GM21786 (cell line): Measurements from ENCODE around the gene SHISAL1.

Experiments
- ATAC-seq: cut with Tn5 transposase; IDR thresholded peaks from one replicate; pipeline ENCODE4 v1.9.1; 2021; ENCODE audit not compliant: unreplicated experiment

The SHISAL1 gene

GRCh38 chr22:44344407-44344806, 31.7 kb upstream of the SHISAL1 start:
- no peak for ATAC-seq

DNA sequence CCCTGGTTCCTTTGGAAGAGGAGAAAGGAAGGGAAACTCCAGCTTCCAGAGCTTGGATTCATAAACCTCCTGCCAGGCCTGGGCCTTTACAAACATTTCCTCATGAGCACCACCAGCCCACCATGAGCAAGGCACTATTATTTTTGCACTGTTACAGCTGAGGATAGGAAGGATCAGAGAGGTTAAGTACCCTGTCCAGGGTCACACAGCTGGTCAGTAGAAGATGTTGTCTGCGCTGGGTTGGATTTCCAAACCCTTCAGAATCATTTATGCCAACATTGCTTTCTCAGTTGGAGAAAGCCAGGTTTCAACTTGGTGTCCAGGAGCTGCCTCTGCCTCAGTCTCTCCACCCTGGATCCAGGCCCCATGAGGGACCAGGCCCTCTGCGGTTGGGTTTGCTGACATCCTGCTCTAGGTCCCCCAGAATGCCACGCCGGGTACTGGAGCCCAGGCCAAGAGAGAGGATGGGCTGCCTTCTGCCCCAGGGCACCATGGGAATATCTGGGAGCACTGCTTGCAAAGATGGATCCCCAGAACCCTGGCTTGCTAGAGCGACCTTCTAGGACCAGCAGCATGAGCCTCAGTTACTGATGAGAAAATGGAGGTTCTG, 29.7 kb upstream of the SHISAL1 start:
- ATAC-seq, result no peak

GRCh38 chr22:44341431-44342346, 28.9 kb upstream of the SHISAL1 start:
- ATAC-seq, result no peak

DNA sequence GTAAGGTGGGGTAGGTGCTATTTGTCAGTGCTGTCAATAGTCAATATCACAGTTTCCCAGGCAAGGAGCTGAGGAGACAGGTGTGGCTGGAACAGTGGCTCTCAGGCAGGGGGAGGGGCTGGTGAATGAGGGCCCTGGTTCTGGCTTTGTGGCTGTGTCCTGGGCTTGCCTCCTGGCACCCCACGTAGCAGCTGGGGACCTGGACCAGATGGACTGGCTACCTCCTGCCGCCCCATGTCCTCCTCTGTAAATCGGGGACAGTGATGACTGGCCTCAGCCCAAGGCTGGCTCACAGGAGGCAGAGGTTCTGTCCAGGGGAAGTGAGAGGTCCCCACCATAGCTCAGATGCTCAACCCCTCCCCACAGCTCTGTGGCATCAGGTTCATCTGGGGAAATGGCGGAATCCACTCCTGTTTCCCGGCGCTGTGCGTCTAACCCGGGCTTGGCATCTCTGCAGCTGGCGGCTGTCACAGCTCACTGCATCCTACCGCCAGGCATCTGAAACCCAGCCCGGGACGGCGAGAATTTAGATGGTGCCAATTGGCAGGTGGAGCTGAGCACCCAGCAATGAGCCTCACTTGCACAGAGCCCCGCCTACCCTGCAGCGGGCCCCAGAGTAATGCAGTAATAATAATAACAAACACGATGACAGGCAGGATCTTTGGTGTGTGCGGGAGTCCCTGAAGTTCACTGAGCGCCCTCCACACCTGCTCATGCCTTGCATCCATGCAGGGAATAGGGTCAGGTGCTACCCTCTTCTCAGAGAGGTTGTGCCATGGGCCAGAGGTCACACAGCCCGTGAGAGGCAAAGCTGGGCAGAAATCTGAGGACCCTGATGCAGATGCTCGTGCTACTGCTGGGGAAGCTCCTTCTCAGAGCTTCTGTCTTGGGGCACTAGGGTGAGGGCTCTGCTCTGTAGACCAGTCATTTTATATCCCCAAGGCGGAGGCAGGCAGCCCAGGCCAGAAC, 27.8 kb upstream of the SHISAL1 start:
- ATAC-seq, result no peak

DNA sequence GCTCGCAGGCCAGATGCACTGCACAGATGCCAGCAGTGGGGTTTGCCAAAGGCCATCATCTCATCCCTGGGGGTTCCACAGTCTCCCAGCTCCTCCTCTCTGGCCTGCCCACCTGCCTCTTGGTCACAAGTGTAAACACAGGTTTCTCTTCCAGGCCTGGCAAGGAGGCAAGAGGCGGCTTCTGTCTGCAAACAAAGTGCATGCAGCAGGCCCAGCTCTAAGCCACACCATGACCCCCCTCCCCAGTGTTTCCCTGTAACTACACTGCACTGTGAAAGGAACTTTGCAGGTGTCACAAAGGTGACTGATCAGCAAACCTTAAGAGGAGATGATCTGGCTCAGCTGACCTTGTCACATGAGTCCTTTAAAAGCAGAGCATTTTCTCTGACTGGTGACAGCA, 26.2 kb upstream of the SHISAL1 start:
- no peak for ATAC-seq

- ATAC-seq, result no peak
These were observed 25.5 kb upstream of the SHISAL1 start for GRCh38 chr22:44338177-44338810.

- ATAC-seq, result no peak
These were observed 24.9 kb upstream of the SHISAL1 start for GRCh38 chr22:44337678-44338004.

DNA sequence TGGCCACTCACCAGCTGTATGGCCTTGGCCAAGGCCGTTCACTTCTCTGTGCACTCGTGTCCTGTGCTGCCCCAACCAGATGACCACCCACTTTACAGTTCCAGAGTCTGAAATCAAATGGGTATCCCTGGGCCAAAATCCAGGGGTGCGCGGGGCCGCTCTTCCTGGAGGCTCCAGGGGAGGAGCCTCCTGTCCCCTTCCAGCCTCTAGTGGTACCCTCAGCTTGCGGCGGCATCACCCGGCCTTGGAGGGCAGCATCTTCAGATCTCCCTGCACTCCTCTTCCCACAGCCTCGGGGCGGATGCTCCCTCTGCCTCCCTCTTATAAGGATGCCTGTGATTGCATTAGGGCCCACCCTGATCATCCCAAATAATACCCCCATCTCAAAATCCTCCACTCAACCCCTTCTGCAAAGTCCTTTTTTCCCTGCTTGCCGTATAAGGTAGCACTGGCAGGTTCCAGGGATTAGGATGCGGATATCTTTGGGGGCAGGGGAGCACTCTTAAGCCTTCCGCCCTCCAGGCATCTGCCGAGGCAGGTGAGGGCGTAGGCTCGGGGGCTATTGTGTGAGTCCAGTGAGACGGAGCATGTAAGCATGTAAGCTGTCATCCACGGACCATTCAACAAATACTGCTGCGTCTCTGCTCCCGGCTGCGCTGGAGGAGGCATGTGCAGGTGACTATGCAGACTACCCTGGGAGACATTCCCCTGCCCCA, 24.4 kb upstream of the SHISAL1 start:
- no peak for ATAC-seq

- no peak for ATAC-seq
These were observed 23.4 kb upstream of the SHISAL1 start for GRCh38 chr22:44335903-44336803.

GRCh38 chr22:44335066-44335839, 22.5 kb upstream of the SHISAL1 start:
- ATAC-seq, result no peak

- no peak for ATAC-seq
These were observed 21.3 kb upstream of the SHISAL1 start for GRCh38 chr22:44333847-44334635.

- ATAC-seq, result no peak
These were observed 20.2 kb upstream of the SHISAL1 start for GRCh38 chr22:44332946-44333345.

DNA sequence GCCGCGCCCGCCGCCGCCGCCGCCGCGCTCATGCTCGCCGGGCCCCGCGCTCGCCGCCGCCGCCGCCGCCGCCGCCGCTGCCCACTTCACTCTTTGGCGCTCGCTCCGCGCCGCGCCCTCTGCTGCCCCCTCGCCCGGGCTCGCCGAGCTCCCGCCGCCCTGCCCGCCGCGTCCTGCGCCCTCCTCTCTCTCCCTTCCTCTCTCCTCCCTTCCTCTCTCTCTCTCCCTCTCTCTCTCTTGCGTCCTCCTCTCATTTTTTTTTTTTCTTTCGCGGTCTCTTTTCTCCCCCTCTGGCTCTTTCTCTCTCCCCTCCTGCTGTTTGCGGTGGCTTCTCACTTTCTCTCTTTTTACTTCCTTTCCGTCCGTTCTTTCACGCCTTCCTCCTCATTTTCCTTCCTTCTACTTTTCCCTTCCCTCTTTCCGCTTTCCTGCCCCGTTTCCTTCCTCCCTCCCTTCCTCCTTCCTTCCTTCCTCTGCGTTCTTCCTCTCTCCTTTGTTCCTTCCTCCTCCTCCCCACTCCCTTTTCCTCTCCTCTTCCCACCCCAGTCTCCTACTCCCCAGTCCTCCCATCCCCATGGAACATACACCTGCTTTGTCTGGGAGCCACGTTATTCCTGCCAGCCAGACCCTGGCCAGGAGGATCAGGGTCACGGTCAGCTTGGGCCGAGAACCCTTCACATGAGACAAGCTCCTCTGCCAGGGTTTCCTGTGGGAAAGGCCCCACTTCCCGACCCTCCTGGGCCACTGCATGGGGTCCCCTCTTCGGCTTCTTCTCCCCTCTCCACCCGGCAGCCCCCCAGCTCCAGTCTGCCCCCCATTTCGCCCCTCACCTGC, 19.3 kb upstream of the SHISAL1 start:
- ATAC-seq, result no peak

DNA sequence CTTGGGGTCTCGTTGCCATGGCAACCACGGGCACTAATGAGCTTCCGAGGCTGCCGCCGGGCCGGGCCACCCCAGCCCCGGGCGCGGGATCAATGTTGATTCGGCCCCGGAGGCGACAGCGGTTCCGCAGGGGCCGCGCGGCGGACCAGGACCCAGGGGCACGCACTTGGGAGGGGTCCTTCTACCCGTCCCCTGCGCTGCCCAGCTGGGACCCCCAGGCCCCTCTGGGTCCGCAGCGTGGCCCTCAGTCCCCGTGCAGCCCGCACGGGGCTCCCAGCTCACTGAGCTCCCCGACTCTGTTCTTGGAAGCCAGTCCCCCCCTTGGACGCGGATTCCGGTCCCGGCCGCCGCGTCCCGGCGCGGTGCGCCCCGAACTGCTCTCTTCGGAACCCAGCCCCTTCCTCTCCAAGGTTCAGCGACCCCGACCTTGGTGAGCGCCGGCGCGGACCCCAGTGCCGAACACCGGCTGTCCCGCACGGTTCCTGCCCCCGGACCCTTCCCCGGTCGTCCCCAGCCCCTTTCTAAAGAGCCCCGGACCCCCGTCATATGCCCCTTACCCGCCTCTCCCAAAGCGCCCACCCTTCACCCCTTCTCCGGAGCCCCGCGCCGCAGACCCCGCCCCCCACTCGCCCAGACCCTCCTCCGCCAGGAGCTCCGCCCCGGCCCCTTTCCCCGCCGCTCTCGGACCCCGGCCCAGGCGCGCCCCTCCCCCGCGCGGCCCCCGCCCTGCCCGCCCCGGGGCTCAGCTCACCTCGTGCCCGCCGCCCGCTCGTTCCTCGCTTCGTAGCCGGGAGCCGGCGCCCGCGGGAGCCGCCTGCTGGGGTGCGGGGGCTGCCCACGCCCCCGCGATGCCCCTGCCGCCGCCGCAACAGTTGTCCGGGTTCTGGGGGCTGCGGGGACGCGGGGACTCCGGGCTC, 18.3 kb upstream of the SHISAL1 start:
- ATAC-seq, result no peak

- ATAC-seq, result no peak
These were observed 17.5 kb upstream of the SHISAL1 start for GRCh38 chr22:44330188-44330743.
